Retina (tissue), 1 donor: ENCODE data around the gene ACTR3.

Experiments
- DNase-seq: peaks from one replicate; pipeline ENCODE4 v3.0.0-alpha.2; 2016

ACTR3 gene

GRCh38 chr2:113966832-113967231 is 76.9 kb downstream of the ACTR3 start:
- no peak for DNase-seq

GRCh38 chr2:113967272-113967671 is 77.4 kb downstream of the ACTR3 start:
- DNase-seq, result no peak

- no peak for DNase-seq
Measured at GRCh38 chr2:113972766-113973165, 82.9 kb downstream of the ACTR3 start.

- peak; percentile 59 for DNase-seq
Measured at GRCh38 chr2:113973810-113974209, 83.9 kb downstream of the ACTR3 start.

- DNase-seq, result peak; percentile 52
Measured at GRCh38 chr2:113974727-113975126, 84.8 kb downstream of the ACTR3 start.

GRCh38 chr2:113976277-113976928 is 86.5 kb downstream of the ACTR3 start:
- DNase-seq, result no peak

- no peak for DNase-seq
Measured at GRCh38 chr2:113977060-113977659, 87.3 kb downstream of the ACTR3 start.

- peak; percentile 42 for DNase-seq
Measured at GRCh38 chr2:113977660-113978523, 88.0 kb downstream of the ACTR3 start.

GRCh38 chr2:113978524-113979190 is 88.8 kb downstream of the ACTR3 start:
- no peak for DNase-seq

- DNase-seq, result no peak
Measured at GRCh38 chr2:113979191-113980128, 89.6 kb downstream of the ACTR3 start.

- DNase-seq, result no peak
Measured at GRCh38 chr2:113980946-113981345, 91.1 kb downstream of the ACTR3 start.

- DNase-seq, result no peak
Measured at GRCh38 chr2:113981404-113982134, 91.7 kb downstream of the ACTR3 start.

- no peak for DNase-seq
Measured at GRCh38 chr2:113985554-113986397, 95.9 kb downstream of the ACTR3 start.

- DNase-seq, result no peak
Measured at GRCh38 chr2:113986762-113987290, 96.9 kb downstream of the ACTR3 start.

- no peak for DNase-seq
Measured at GRCh38 chr2:113992090-113992489, 102.2 kb downstream of the ACTR3 start.

- DNase-seq, result no peak
Measured at GRCh38 chr2:113996671-113997594, 107.0 kb downstream of the ACTR3 start.

GRCh38 chr2:114001152-114001551 is 111.3 kb downstream of the ACTR3 start:
- no peak for DNase-seq

GRCh38 chr2:114001937-114002336 is 112.0 kb downstream of the ACTR3 start:
- no peak for DNase-seq
